HEK293T (cell line): ENCODE results near the gene SKIL.

Source experiments
- CTCF ChIA-PET: fragments of 350-600 bp; formaldehyde crosslinking; extraction: SDS; loops from one replicate; lab custom pipeline; 2021; ENCODE audit warnings: antibody characterized with exemption, inconsistent platforms; lab: Yijun Ruan, JAX
- POLR2A ChIA-PET: fragments of 350-600 bp; formaldehyde crosslinking; extraction: SDS; loops from one replicate; lab custom pipeline; 2020; ENCODE audit warnings: antibody characterized with exemption, inconsistent platforms; lab: Yijun Ruan, JAX
- DNase-seq: peaks from one replicate; pipeline ENCODE4 v3.0.0; 2012; ENCODE audit warnings: mixed read lengths; ENCODE audit errors: extremely low spot score
- ARNT ChIP-seq: fragments of 450-650 bp; IDR thresholded peaks from 2 replicates; pipeline ENCODE4 v1.6.1; 2017; ENCODE audit warnings: mild to moderate bottlenecking
- BHLHE40 ChIP-seq: fragments of 450-650 bp; IDR thresholded peaks from 2 replicates; pipeline ENCODE4 v1.6.1; 2016; ENCODE audit warnings: mild to moderate bottlenecking, moderate library complexity, borderline replicate concordance
- CTBP1 ChIP-seq: fragments of 450-650 bp; IDR thresholded peaks from 2 replicates; pipeline ENCODE4 v1.6.1; 2016; ENCODE audit warnings: borderline replicate concordance
- ELF4 ChIP-seq: fragments of 450-650 bp; IDR thresholded peaks from 2 replicates; pipeline ENCODE4 v1.6.1; 2017; ENCODE audit warnings: antibody characterized with exemption
- FOXA1 ChIP-seq: fragments of 450-650 bp; IDR thresholded peaks from 2 replicates; pipeline ENCODE4 v1.6.1; 2016; ENCODE audit warnings: mild to moderate bottlenecking
- FOXK2 ChIP-seq: fragments of 450-650 bp; IDR thresholded peaks from 2 replicates; pipeline ENCODE4 v1.6.1; 2016; ENCODE audit warnings: mild to moderate bottlenecking
- FOXM1 ChIP-seq: fragments of 450-650 bp; IDR thresholded peaks from 2 replicates; pipeline ENCODE4 v1.6.1; 2017; ENCODE audit warnings: mild to moderate bottlenecking, borderline replicate concordance
- HDGF ChIP-seq: fragments of 450-650 bp; IDR thresholded peaks from 2 replicates; pipeline ENCODE4 v1.6.1; 2017; ENCODE audit warnings: antibody characterized with exemption, borderline replicate concordance
- L3MBTL2 ChIP-seq: fragments of 450-650 bp; conservative IDR thresholded peaks from 2 replicates; pipeline ENCODE4 v1.6.1; 2016; ENCODE audit warnings: mild to moderate bottlenecking
- LEF1 ChIP-seq: fragments of 450-650 bp; IDR thresholded peaks from 2 replicates; pipeline ENCODE4 v1.6.1; 2017; ENCODE audit warnings: mild to moderate bottlenecking, borderline replicate concordance
- NFRKB ChIP-seq: fragments of 450-650 bp; IDR thresholded peaks from 2 replicates; pipeline ENCODE4 v1.6.1; 2016; ENCODE audit warnings: mild to moderate bottlenecking, moderate library complexity
- SP1 ChIP-seq: fragments of 450-650 bp; IDR thresholded peaks from 2 replicates; pipeline ENCODE4 v1.6.1; 2017
- SUZ12 ChIP-seq: fragments of 450-650 bp; IDR thresholded peaks from 2 replicates; pipeline ENCODE4 v1.6.1; 2016; ENCODE audit warnings: mild to moderate bottlenecking
- TARDBP ChIP-seq: fragments of 450-650 bp; IDR thresholded peaks from 2 replicates; pipeline ENCODE4 v1.6.1; 2016
- ZNF384 ChIP-seq: fragments of 450-650 bp; IDR thresholded peaks from 2 replicates; pipeline ENCODE4 v1.6.1; 2016
- TF ChIP-seq, protein P1 (sequence below): fragments of 450-650 bp; IDR thresholded peaks from 2 replicates; pipeline ENCODE4 v1.6.1; 2016

Gene SKIL, protein sequence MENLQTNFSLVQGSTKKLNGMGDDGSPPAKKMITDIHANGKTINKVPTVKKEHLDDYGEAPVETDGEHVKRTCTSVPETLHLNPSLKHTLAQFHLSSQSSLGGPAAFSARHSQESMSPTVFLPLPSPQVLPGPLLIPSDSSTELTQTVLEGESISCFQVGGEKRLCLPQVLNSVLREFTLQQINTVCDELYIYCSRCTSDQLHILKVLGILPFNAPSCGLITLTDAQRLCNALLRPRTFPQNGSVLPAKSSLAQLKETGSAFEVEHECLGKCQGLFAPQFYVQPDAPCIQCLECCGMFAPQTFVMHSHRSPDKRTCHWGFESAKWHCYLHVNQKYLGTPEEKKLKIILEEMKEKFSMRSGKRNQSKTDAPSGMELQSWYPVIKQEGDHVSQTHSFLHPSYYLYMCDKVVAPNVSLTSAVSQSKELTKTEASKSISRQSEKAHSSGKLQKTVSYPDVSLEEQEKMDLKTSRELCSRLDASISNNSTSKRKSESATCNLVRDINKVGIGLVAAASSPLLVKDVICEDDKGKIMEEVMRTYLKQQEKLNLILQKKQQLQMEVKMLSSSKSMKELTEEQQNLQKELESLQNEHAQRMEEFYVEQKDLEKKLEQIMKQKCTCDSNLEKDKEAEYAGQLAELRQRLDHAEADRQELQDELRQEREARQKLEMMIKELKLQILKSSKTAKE

DNA sequence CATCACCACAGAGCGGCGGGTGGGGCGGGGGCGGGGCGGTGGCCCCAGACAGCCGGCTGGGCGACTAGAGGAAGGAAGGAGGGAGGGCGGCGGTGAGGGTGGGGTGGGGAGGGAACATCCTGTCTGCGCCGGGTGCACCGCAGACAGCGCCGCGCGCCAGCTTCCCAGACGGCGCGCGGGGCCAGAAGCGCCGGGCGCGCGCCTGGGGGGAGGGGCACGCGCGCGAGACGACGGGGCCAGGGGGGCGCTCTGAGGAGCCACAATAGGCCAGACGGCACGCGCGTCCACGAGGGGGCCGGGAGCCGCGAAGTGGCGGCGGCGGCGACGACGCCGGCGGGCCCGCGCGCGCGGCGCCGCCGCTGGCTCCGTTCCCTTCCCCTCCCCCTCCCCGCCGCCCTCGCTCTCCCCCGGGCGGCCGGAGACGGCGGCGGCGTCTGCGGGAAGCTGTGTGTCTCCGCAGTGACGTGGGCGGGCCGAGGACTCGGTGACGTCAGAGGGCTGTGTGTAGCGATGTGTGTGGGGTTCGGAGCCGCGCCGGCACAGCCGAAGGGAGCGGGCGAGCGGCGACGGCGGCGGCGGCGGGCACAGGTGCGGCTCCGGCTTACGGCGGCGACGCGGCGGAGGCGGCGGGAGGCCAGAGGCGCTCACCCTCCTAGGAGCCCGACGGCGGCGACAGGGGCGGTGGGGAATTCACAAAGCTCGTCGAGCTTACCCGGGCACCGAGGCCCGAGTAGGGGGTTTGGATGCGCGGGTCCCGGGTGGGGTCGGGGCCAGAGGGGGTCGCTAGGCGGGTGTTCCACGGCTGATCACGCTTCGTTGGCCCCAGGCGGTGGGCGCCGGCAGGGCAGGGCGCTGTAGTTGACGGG, at the start of gene SKIL:
Gene SKIL (plus strand): TSS at position 540 of the 866 bp plus-strand sequence. CDS start 2,617 bp downstream, outside the sequence.
- TF ChIP-seq NFRKB (no peak), ZNF384 (no peak), SP1 (no peak), LEF1 (no peak), FOXK2 (no peak), ARNT (no peak), L3MBTL2 (no peak), CTBP1 (no peak), ELF4 (no peak), HDGF (no peak), FOXM1 (no peak), FOXA1 (no peak), TARDBP (no peak), BHLHE40 (no peak), SUZ12 (no peak)
- TF ChIP-seq, protein P1, sequence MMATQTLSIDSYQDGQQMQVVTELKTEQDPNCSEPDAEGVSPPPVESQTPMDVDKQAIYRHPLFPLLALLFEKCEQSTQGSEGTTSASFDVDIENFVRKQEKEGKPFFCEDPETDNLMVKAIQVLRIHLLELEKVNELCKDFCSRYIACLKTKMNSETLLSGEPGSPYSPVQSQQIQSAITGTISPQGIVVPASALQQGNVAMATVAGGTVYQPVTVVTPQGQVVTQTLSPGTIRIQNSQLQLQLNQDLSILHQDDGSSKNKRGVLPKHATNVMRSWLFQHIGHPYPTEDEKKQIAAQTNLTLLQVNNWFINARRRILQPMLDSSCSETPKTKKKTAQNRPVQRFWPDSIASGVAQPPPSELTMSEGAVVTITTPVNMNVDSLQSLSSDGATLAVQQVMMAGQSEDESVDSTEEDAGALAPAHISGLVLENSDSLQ = no peak
- ChIA-PET CTCF (interaction anchor here (0.6 kb wide), 1 partner anchor 1491 kb away, joined by 3 read pairs; no protein-coding TSS in a partner anchor), POLR2A (interaction anchor here (0.6 to 1.4 kb wide), 5 partner anchors 33 to 454 kb away, joined by 3 to 4 read pairs (median 3); partner anchors contain the start of gene PHC3)
- DNase-seq = peak; percentile 86

DNA sequence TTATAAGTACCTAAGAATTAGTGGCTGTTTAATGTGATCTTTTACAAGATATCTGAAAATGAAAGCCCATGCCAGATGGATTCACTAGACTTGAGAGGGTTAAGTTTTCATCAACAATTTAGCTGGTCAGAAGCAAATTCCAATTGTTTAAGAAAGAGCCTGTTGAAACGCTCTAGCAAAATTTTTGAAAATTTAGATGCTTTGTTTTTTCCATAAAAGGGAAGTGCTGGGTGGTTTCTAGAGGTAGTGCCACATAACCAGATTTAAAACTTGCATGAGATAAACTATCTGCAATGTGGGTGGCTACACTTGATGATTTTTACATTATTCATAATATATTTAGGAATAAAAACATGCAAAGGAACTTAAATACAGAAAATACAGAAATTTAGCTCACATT, 48.5 kb upstream of the SKIL start:
- no peak for DNase-seq
- TF ChIP-seq TARDBP (no peak), NFRKB (no peak), ELF4 (no peak), FOXA1 (no peak), SUZ12 (no peak), SP1 (no peak), BHLHE40 (no peak), ARNT (no peak), CTBP1 (no peak), LEF1 (no peak), ZNF384 (no peak), L3MBTL2 (no peak), FOXM1 (no peak)
- TF ChIP-seq, protein P1 = no peak
- ChIA-PET POLR2A (no interaction called here), CTCF (interaction anchor here (0.7 to 1.6 kb wide), 4 partner anchors 58 to 505 kb away, joined by 3 to 5 read pairs (median 4); no protein-coding TSS in a partner anchor)

DNA sequence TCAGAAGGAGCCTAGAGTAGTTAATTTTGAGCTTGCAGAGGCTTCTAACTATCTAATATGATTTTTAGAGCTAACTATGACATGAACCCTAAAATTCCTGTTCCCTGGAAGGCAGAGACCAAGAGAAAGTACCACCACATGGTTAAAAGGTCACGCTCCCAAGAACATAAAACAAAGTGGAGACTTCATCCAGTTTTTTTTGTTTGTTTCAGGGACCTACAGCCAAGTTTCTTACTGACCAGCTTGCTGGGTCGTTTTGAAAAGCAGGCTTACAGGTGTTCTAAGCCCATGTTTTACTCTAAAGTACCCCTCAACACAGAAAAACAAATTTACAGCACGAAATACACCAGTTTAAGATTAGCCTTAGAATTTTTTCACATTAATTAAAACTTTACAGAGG, 39.6 kb upstream of the SKIL start:
- CTCF ChIA-PET = no interaction called here
- DNase-seq = no peak
- TF ChIP-seq NFRKB (no peak), FOXK2 (no peak), CTBP1 (no peak), SP1 (no peak), ZNF384 (no peak), LEF1 (no peak), FOXA1 (no peak), ELF4 (no peak), ARNT (no peak), FOXM1 (no peak), HDGF (no peak), TARDBP (no peak), L3MBTL2 (no peak), BHLHE40 (no peak), SUZ12 (no peak)
- TF ChIP-seq, protein P1 = no peak
- POLR2A ChIA-PET = no interaction called here

DNA sequence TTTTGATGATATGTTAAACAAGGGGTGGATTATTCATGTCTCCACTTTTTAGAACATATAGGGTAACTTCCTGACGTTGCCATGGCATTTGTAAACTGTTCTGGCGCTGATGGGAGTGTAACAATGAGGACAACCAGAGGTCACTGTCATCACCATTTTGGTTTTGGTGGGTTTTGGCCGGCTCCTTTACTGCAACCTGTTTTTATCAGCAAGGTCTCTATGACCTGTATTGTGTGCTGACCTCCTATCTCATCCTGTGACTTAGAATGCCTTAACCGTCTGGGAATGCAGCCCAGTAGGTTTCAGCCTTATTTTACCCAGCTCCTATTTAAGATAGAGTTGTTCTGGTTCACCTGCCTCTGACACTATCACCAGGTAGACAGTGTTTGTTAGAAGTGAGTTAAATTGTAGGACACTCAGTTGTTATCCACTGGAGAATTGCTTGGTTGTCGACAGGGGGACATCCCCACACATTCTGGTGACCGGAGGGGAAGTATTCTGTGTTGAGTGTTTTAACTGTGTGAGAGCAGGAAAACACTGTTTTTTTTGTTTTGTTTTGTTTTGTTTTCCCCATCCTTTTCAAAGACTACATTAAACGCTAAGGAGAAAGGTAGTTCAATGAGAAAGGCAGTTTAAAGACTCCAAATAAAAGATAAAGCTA, 36.9 kb upstream of the SKIL start:
- DNase-seq = no peak
- CTCF ChIA-PET = no interaction called here
- POLR2A ChIA-PET = no interaction called here
- TF ChIP-seq CTBP1 (no peak), FOXA1 (no peak), ARNT (no peak), SUZ12 (no peak), HDGF (no peak), SP1 (no peak), TARDBP (no peak), ELF4 (no peak), LEF1 (no peak), FOXK2 (no peak), L3MBTL2 (no peak)
- TF ChIP-seq, protein P1 = no peak
